HG02943 (cell line): ENCODE measurements around the gene ACSF2.
A peak's percentile ranks its signal among the peaks of the same experiment; 100 is the strongest.
"Not testable (repeated sequence)": the region's sequence is repeated elsewhere in the genome, so short reads cannot be mapped to it uniquely, and the experiment has no call there.

Source experiments
- ATAC-seq: cut with Tn5 transposase; IDR thresholded peaks from one replicate; pipeline ENCODE4 v1.9.1; 2021; ENCODE audit warnings: mild to moderate bottlenecking, low read depth, moderate library complexity; ENCODE audit not compliant: unreplicated experiment

The ACSF2 gene

DNA sequence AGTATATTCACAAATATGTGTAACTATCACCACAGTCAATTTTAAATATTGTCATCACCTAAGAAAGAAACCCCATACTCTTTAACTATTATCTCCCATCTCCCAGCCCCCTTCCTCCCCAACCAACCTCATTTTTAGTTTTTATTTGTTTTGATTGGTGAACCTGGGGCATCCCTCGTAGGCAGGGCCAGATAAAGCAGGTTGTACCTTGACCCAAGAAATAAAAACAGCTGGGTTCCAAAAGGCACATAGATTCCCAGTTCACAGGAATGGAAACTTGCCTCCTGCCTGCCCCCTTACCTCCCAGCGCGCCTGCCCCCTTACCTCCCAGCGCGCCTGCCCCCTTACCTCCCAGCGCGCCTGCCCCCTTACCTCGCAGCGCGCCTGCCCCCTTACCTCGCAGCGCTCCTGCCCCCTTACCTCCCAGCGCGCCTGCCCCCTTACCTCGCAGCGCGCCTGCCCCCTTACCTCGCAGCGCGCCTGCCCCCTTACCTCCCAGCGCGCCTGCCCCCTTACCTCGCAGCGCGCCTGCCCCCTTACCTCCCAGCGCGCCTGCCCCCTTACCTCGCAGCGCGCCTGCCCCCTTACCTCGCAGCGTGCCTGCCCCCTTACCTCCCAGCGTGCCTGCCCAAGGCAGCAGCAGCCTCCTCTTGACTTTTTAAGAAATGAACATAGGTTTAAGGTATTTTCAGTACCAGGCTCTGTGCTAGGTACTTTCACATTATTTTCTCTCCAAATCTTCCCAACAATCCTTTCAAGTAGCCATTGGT is 49.9 kb downstream of the ACSF2 start:
- not testable (repeated sequence) for ATAC-seq

- ATAC-seq: no peak
These were observed 50.7 kb downstream of the ACSF2 start for GRCh38 chr17:50476545-50477315.

DNA sequence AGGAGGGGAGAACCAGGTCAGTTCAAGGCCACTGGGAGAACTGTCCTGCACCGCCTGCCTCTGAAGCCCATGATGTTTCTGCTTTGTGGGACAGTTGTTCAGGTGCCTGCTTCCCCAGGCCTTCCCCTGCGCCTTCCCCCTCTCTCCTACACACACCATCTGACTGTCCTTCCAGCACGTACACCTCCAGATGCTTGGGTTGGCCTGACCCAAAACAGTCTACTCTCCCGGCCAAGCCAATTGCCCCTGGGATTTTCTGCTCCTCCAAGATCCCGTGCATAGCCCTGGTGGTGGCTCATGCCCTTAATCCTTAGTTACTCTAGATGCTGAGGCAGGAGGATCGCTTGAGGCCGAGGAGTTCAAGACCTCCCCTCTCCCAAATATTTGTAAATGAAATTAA is 52.0 kb downstream of the ACSF2 start:
- ATAC-seq: no peak

DNA sequence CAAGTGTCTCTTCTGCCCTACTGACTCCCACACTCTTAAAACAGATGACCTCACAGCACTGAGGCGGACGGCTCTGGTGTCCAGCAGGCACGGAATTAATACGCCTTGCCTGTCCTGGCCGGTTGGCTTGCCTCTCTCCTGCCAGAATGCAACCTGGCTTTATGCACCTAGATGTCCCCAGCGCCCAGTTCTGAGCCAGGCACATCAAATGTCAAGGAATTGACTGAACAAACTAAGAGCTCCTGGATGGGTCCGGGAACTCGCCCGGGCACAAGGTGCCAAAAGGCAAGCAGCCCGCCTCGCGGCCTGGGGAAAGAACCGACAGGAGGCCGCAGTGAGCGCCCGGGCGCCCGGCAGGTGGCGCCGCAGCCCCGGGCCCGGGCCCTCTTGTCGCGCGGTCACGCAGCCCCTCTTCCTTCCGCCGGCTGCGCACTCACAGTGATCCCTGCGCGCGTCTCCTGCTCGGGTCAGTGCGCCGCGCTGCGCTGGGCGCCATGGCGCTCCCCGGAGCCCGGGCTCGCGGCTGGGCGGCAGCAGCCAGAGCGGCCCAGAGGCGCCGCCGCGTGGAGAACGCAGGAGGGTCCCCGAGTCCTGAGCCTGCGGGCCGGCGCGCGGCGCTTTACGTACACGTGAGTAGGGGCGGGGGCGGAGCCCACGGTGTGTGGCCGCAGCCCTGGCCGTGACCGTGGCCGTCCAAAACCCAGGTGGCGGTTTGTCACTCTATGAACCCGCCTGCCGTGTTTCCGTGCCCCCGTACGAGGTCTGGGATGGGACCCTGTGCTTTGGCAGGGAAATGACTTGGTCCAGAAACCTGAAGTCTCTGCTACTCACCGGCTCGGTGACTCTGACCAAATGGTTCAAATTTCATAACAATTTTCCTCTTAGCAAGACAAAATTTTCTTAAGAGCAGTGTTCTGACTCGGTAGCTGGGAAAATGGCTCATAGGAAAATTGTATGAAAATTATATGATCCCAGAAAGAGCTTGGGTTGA is 52.7 kb downstream of the ACSF2 start, which contains the start of gene RSAD1:
Gene RSAD1 (plus strand): TSS at position 470 of the 991 bp plus-strand sequence. CDS start 25 bp downstream, at position 495.
- peak; percentile 74 for ATAC-seq

DNA sequence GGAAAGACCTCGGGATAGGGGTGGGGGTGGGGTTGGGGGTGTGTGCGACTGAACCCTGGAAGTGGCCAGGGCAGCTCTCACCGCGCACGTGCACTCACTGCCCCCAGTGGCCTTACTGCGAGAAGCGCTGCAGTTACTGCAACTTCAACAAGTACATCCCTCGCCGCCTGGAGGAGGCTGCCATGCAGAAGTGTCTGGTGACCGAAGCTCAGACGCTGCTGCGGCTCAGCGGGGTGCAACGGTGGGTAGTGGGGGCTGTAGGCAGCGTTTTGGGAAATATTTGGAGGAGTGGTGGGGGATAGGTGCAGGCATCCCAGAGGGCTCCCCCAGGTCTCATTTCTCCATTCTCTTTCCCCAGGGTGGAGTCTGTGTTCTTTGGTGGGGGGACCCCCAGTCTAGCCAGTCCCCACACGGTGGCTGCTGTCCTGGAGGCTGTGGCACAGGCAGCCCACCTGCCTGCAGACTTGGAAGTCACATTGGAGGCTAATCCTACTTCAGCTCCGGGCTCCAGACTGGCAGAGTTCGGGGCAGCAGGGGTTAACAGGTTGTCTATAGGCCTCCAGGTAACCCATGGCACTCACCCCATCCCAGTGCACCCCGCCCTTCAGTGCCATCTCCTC is 53.6 kb downstream of the ACSF2 start:
- no peak for ATAC-seq

GRCh38 chr17:50480142-50480764 is 54.2 kb downstream of the ACSF2 start:
- no peak for ATAC-seq

DNA sequence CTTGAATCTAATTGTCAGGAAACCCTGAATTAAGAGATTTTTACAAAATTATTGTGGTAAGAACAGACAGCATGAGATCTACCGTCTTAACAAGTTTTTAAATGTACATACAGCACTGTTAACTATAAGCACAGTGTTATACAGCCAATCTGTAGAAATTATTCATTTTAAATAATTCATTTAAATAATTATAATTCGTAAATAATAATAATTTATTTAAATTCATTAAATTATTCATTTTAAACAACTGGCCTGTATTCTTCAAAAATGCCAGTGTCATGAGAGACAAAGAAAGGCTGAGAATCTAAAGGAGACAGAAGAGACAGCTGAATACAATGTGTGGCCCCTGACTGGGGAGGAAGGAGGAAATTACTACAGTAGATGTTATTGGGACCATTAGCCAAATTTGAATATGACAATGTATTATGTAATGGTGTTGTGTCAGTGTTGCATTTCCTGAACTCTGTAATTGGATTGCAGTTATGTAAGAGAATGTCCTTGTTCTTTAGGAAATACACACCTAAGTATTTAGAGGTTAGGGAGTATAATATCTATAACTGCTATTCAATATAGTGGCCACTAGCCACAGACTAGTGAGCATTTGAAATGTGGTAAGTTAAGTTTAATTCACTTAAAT is 55.0 kb downstream of the ACSF2 start:
- no peak for ATAC-seq

GRCh38 chr17:50481648-50482047 is 55.6 kb downstream of the ACSF2 start:
- ATAC-seq: no peak

- no peak for ATAC-seq
These were observed 56.1 kb downstream of the ACSF2 start for GRCh38 chr17:50482110-50482509.

- ATAC-seq: no peak
These were observed 56.5 kb downstream of the ACSF2 start for GRCh38 chr17:50482516-50482915.

GRCh38 chr17:50483266-50483665 is 57.2 kb downstream of the ACSF2 start:
- ATAC-seq: no peak

- no peak for ATAC-seq
These were observed 58.6 kb downstream of the ACSF2 start for GRCh38 chr17:50484386-50485155.

- ATAC-seq: no peak
These were observed 61.4 kb downstream of the ACSF2 start for GRCh38 chr17:50487213-50488096.

DNA sequence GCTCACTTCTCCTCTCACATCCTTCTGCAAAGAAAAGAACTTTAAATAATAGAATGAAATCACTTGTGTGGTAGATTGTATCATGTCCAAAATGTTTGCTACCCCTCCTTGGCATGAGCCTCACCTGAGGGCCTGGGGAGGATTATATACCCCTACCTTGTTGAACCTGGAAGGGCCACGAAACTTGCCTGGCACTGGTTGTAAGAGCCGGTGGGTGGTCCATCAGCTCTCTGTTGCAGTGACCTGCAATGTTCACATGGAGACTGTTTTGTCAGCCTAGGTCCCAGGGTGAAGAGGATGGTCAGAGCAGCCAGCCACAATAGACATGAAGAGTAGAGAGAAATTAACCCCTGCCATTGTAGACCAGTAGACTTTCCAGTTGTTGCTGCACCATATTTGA is 62.9 kb downstream of the ACSF2 start:
- ATAC-seq: no peak

GRCh38 chr17:50491505-50491904 is 65.5 kb downstream of the ACSF2 start:
- no peak for ATAC-seq

DNA sequence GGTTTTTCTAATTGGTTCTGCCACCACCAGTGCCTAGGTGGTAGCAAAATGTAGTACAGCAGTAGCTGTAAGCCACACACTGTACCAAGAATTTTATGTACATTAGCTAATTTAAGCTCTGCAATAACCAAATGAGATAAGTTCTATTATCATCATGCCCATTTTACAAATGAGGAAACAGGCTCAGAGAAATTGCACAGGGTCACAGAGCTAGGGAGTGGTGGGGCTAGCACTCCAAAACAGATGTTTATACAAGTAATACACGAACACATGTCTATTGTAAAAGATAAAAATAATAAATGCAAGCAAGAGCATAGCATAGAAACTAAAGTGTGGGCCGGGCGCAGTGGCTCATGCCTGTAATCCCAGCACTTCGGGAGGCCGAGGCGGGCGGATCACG is 66.2 kb downstream of the ACSF2 start:
- no peak for ATAC-seq

DNA sequence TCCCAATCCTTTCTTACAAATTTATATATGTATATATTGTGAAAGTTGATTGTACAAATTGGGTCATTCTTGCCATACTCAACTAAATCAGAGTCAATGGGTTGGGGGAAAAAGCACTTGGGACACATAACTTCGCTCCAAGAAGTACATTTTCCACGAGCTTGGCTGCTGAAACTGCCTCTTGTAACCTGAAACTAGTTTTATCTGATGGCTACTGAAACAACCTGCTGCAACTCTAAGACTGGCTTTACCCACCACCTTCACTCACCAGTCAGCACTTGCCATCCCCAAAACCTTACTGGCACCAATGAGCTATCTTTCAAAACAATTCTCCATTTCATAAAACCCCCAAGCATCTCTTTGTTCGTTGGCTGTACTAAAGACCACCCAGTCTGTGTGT is 67.7 kb downstream of the ACSF2 start:
- ATAC-seq: no peak
